Measurements from ENCODE around the gene DGKG. TPM values are rescaled to one million over a fixed set of nuclear protein-coding genes. Genes with fewer than 3 reads are reported as not detected.

The DGKG gene
- total and polyA plus RNA-seq, 2 of the 8 experiments (the other 6 are each of a cell fraction or from before 2014, with no cell fraction given) = 0.30 to 0.48 TPM

- peak; percentile 53 to 72 (median 67) for TF ChIP-seq CTCF (IDR thresholded peaks at IDR 0.05; ENCODE audit: control extremely low read depth in 1 of 3, insufficient read depth in 1 of 3, low read depth in 1 of 3, low read length in 3 of 3)
- no peak for TF ChIP-seq PHF8 (conservative IDR thresholded peaks at IDR 0.05; ENCODE audit: low read depth, low read length)
- no peak for TF ChIP-seq HDAC2 (IDR thresholded peaks at IDR 0.05; ENCODE audit: borderline replicate concordance in 1 of 2, low read depth in 2 of 2, low read length in 2 of 2)
- no peak for TF ChIP-seq BRCA1 (IDR thresholded peaks at IDR 0.05; ENCODE audit: low read depth, low read length)
- TF ChIP-seq SIX5 (IDR thresholded peaks at IDR 0.05; ENCODE audit: low read depth, low read length) = no peak
- no peak for TF ChIP-seq CREB1 (IDR thresholded peaks at IDR 0.05)
- no peak for TF ChIP-seq EZH2 (IDR thresholded peaks at IDR 0.05; ENCODE audit: low read depth, low read length, severe bottlenecking)
- no peak for TF ChIP-seq SP2 (IDR thresholded peaks at IDR 0.05; ENCODE audit: low read length)
- TF ChIP-seq SRF (IDR thresholded peaks at IDR 0.05; ENCODE audit: low read depth, low read length) = no peak
- TF ChIP-seq RNF2 (IDR thresholded peaks at IDR 0.05; ENCODE audit: borderline replicate concordance, low read depth, low read length, missing control alignments, poor library complexity, severe bottlenecking) = no peak
Measured at GRCh38 chr3:186277268-186277909, 84.6 kb downstream of the DGKG start (continued).
